Muscle layer of duodenum (tissue), 2 donors: ENCODE measurements around the gene PNRC1.

Experiments used
- H3K27ac ChIP-seq: one replicate; pipeline ENCODE4 v1.7.0; 2013; ENCODE audit warnings: mild to moderate bottlenecking, low read length
- H3K27me3 ChIP-seq: one replicate; pipeline ENCODE4 v1.7.0; 2013; ENCODE audit warnings: low read depth, mild to moderate bottlenecking, control low read depth, low read length
- H3K36me3 ChIP-seq, 2 donors: one replicate each; pipeline ENCODE4 v1.7.0; 2013; ENCODE audit warnings: low read length in 2 of 2, control low read depth in 1 of 2, mild to moderate bottlenecking in 1 of 2; ENCODE audit not compliant: insufficient read depth in 2 of 2, control insufficient read depth in 1 of 2
- H3K4me1 ChIP-seq, 2 donors: one replicate each; pipeline ENCODE4 v1.7.0; 2013; ENCODE audit warnings: low read length in 2 of 2, mild to moderate bottlenecking in 2 of 2, control low read depth in 1 of 2, moderate library complexity in 1 of 2; ENCODE audit not compliant: insufficient read depth in 2 of 2, control insufficient read depth in 1 of 2
- H3K4me3 ChIP-seq, 2 donors: one replicate each; pipeline ENCODE4 v1.7.0; 2013; ENCODE audit warnings: low read length in 2 of 2, low read depth in 1 of 2, mild to moderate bottlenecking in 1 of 2
- H3K9me3 ChIP-seq, 2 donors: one replicate each; pipeline ENCODE4 v1.7.0; 2013; ENCODE audit warnings: low read length in 2 of 2, control low read depth in 1 of 2, mild to moderate bottlenecking in 1 of 2; ENCODE audit not compliant: control insufficient read depth in 1 of 2
- donor health status: healthy.

PNRC1 gene

GRCh38 chr6:89081129-89081422, 525 bp downstream of the PNRC1 start:
- Histone ChIP-seq H3K27me3 (no peaks in the 10 kb centered on the region), H3K4me1 (peaks cover 5 to 20% of the 10 kb centered on the region in 2 donors), H3K36me3 (peaks cover 20 to 30% of the 10 kb centered on the region in 2 donors), H3K27ac (peak overlapping the region; percentile 99), H3K9me3 (no peaks in the 10 kb centered on the region), H3K4me3 (peak overlapping the region; percentile 78 to 93)

GRCh38 chr6:89081423-89082322, 1.1 kb downstream of the PNRC1 start:
- Histone ChIP-seq H3K9me3 (no peaks in the 10 kb centered on the region), H3K27me3 (no peaks in the 10 kb centered on the region), H3K4me3 (peak overlapping the region; percentile 93 to 94), H3K27ac (peak overlapping the region; percentile 99), H3K36me3 (peaks cover 20 to 30% of the 10 kb centered on the region in 2 donors), H3K4me1 (peaks cover 5 to 23% of the 10 kb centered on the region in 2 donors)

GRCh38 chr6:89082486-89082891, 1.9 kb downstream of the PNRC1 start:
- no peaks in the 10 kb centered on the region for H3K27me3 ChIP-seq
- H3K36me3 ChIP-seq = peaks cover 20 to 30% of the 10 kb centered on the region in 2 donors
- peaks cover 5 to 23% of the 10 kb centered on the region in 2 donors for H3K4me1 ChIP-seq
- no peaks in the 10 kb centered on the region for H3K9me3 ChIP-seq
- peak overlapping the region; percentile 93 to 94 for H3K4me3 ChIP-seq
- peak overlapping the region; percentile 99 for H3K27ac ChIP-seq

GRCh38 chr6:89084542-89084941, 4.0 kb downstream of the PNRC1 start:
- Histone ChIP-seq H3K36me3 (peaks cover 20 to 30% of the 10 kb centered on the region in 2 donors), H3K9me3 (no peaks in the 10 kb centered on the region), H3K27ac (no peak overlapping the region), H3K4me1 (peaks cover 5 to 23% of the 10 kb centered on the region in 2 donors), H3K4me3 (peak overlapping the region in 1 of 2 donors; percentile 16), H3K27me3 (no peaks in the 10 kb centered on the region)

GRCh38 chr6:89084954-89085353, 4.4 kb downstream of the PNRC1 start:
- Histone ChIP-seq H3K27ac (peak overlapping the region; percentile 26), H3K36me3 (peaks cover 20 to 30% of the 10 kb centered on the region in 2 donors), H3K9me3 (no peaks in the 10 kb centered on the region), H3K27me3 (no peaks in the 10 kb centered on the region), H3K4me3 (peak overlapping the region in 1 of 2 donors; percentile 16), H3K4me1 (peaks cover 5 to 23% of the 10 kb centered on the region in 2 donors)

GRCh38 chr6:89085409-89086205, 5.1 kb downstream of the PNRC1 start:
- H3K4me3 ChIP-seq = no peak overlapping the region

GRCh38 chr6:89087881-89088280, 7.3 kb downstream of the PNRC1 start:
- peaks cover 16 to 20% of the 10 kb centered on the region in 2 donors for H3K36me3 ChIP-seq
- H3K4me3 ChIP-seq = no peak overlapping the region
- peaks cover 5 to 23% of the 10 kb centered on the region in 2 donors for H3K4me1 ChIP-seq
- H3K9me3 ChIP-seq = no peaks in the 10 kb centered on the region
- H3K27me3 ChIP-seq = no peaks in the 10 kb centered on the region
- no peak overlapping the region for H3K27ac ChIP-seq

More at GRCh38 chr6:89085409-89086205, 5.1 kb downstream of the PNRC1 start:
- peak overlapping the region; percentile 26 for H3K27ac ChIP-seq
- H3K4me1 ChIP-seq = peaks cover 5 to 23% of the 10 kb centered on the region in 2 donors
- no peaks in the 10 kb centered on the region for H3K27me3 ChIP-seq
- H3K36me3 ChIP-seq = peaks cover 20 to 29% of the 10 kb centered on the region in 2 donors
- H3K9me3 ChIP-seq = no peaks in the 10 kb centered on the region

- H3K9me3 ChIP-seq = no peaks in the 10 kb centered on the region
- H3K36me3 ChIP-seq = no peaks in the 10 kb centered on the region
- H3K4me1 ChIP-seq = no peaks in the 10 kb centered on the region
- no peaks in the 10 kb centered on the region for H3K27me3 ChIP-seq
- no peak overlapping the region for H3K27ac ChIP-seq
- no peak overlapping the region for H3K4me3 ChIP-seq
Observed at GRCh38 chr6:89098461-89098860, 17.9 kb downstream of the PNRC1 start.

GRCh38 chr6:89100114-89100513, 19.6 kb downstream of the PNRC1 start:
- Histone ChIP-seq H3K27ac (no peak overlapping the region), H3K9me3 (no peaks in the 10 kb centered on the region), H3K4me1 (no peaks in the 10 kb centered on the region), H3K4me3 (no peak overlapping the region), H3K36me3 (no peaks in the 10 kb centered on the region), H3K27me3 (no peaks in the 10 kb centered on the region)

- Histone ChIP-seq H3K9me3 (no peaks in the 10 kb centered on the region), H3K27me3 (no peaks in the 10 kb centered on the region), H3K27ac (no peak overlapping the region), H3K4me1 (no peaks in the 10 kb centered on the region), H3K4me3 (no peak overlapping the region), H3K36me3 (no peaks in the 10 kb centered on the region)
Observed at GRCh38 chr6:89110284-89110683, 29.7 kb downstream of the PNRC1 start.

- H3K27ac ChIP-seq = no peak overlapping the region
- H3K27me3 ChIP-seq = no peaks in the 10 kb centered on the region
- H3K9me3 ChIP-seq = no peaks in the 10 kb centered on the region
- H3K36me3 ChIP-seq = no peaks in the 10 kb centered on the region
- peaks cover 0 to 3% of the 10 kb centered on the region in 2 donors for H3K4me1 ChIP-seq
- H3K4me3 ChIP-seq = no peak overlapping the region
Observed at GRCh38 chr6:89111933-89112332, 31.4 kb downstream of the PNRC1 start.
